ENCODE measurements around the gene PEX3.

DNA sequence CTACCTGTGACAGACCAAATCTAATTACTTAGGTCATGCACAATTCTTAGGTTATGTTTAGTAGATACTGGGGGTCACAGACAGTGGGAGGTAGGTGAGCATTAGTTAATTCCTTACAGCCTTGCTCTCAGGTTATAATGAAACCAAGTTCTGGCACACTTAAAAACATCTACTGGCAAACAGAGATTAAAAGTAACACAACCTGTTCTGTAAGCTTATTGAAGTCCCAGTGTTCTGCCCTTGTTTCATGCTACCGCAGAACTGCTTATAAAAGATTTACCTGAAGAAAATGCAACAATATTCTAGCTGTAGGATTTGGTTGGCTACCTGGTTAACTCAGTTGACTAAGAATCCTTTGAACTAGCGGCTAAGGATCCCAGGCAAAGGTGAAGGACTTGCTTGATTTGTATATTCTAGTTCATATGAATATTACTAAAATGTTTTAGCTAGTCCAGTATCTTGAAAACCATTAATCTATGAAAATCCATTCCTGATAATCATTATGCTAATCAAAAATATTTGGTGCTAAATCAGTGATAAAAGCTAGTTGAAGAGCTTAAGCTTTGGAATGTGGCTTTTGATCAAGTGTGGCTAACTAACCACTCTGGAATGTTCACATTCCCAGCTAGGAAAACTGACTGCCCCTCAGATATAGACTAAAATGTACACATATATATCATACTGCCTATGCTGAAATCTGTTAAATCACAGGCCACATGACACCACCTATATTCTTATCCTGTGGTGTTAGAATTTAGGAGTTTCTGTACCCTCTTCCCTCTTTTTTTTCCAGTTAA is 7.2 kb downstream of the PEX3 start:
- TF ChIP-seq POLR2AphosphoS5 (IDR thresholded peaks at IDR 0.05; ENCODE audit: low read depth, low read length), result no peak
- no peak for TF ChIP-seq TAF1 (IDR thresholded peaks at IDR 0.05; ENCODE audit: borderline replicate concordance, insufficient read depth, low read length)
- no peak for TF ChIP-seq SIN3A (IDR thresholded peaks at IDR 0.05; ENCODE audit: borderline replicate concordance, insufficient read depth, low read length)
- TF ChIP-seq FOXP2 (optimal IDR thresholded peaks at IDR 0.05; ENCODE audit: borderline replicate concordance, extremely low read depth, extremely low read length, insufficient read depth), result no peak
